SK-N-SH (cell line): ENCODE measurements around the gene MFAP3L. TPM values are rescaled to one million over a fixed set of nuclear protein-coding genes. Genes with fewer than 3 reads are reported as not detected.

Source experiments
- CTCF ChIA-PET: fragments of 300-600, 350-600 bp; formaldehyde crosslinking; extraction: SDS; loops from one replicate; lab custom pipeline; 2021; lab: Yijun Ruan, JAX
- POLR2A ChIA-PET: fragments of 350-600 bp; sonication (Branson Sonifier 250); formaldehyde crosslinking; extraction: SDS; loops from one replicate; lab custom pipeline; 2020; ENCODE audit warnings: antibody characterized with exemption, inconsistent platforms; lab: Yijun Ruan, JAX
- DNase-seq: peaks from one replicate; pipeline ENCODE4 v3.0.0; 2012
- H2AFZ ChIP-seq: fragments of 200-600 bp; sonication (generic); 2 replicates; pipeline ENCODE4 v1.8.1; 2016; ENCODE audit warnings: antibody characterized with exemption, mild to moderate bottlenecking, low read depth
- H3F3A ChIP-seq: fragments of 200-600 bp; sonication (generic); replicated peaks from 2 replicates; pipeline ENCODE3; 2016; ENCODE audit warnings: antibody characterized with exemption, mild to moderate bottlenecking; ENCODE audit not compliant: insufficient read depth
- H3K27ac ChIP-seq, 2 experiments: fragments of 200-500 bp in 1 of 2; fragments of 200-600 bp in 1 of 2; sonication (Bioruptor generic) in 1 of 2; sonication (generic), shearing (Covaris generic) in 1 of 2; 2 replicates each; pipeline versions ENCODE4 v1.5.1 to v1.6.1; 2014 to 2016; ENCODE audit warnings: low read depth in 2 of 2, inconsistent platforms in 1 of 2, low read length in 1 of 2, mild to moderate bottlenecking in 1 of 2, mixed read lengths in 1 of 2
- H3K27me3 ChIP-seq: fragments of 200-600 bp; sonication (generic), shearing (Covaris generic); 2 replicates; pipeline ENCODE4 v1.6.1; 2016; ENCODE audit warnings: mixed run types; ENCODE audit not compliant: insufficient read depth
- H3K36me3 ChIP-seq, 2 experiments: fragments of 200-500 bp in 1 of 2; fragments of 200-600 bp in 1 of 2; sonication (Bioruptor generic) in 1 of 2; sonication (generic) in 1 of 2; replicated peaks in 1 of 2; 2 replicates each; pipeline versions ENCODE3 to v1.5.1; 2014 to 2016; ENCODE audit warnings: low read length in 1 of 2, mild to moderate bottlenecking in 1 of 2; ENCODE audit not compliant: insufficient read depth in 2 of 2, control insufficient read depth in 1 of 2
- H3K4me1 ChIP-seq, 2 experiments: fragments of 200-500 bp in 1 of 2; fragments of 200-600 bp in 1 of 2; sonication (Bioruptor generic) in 1 of 2; sonication (generic), shearing (Covaris generic) in 1 of 2; 2 replicates each; pipeline versions ENCODE4 v1.5.1 to v1.6.1; 2014 to 2016; ENCODE audit warnings: low read depth in 1 of 2, low read length in 1 of 2, mixed run types in 1 of 2; ENCODE audit not compliant: insufficient read depth in 2 of 2, control insufficient read depth in 1 of 2
- H3K4me2 ChIP-seq: fragments of 200-600 bp; sonication (generic), shearing (Covaris generic); 2 replicates; pipeline ENCODE4 v1.6.1; 2017; ENCODE audit warnings: mixed run types
- H3K4me3 ChIP-seq, 2 experiments: fragments of 200-500 bp in 1 of 2; fragments of 200-600 bp in 1 of 2; sonication (Bioruptor generic) in 1 of 2; sonication (generic), shearing (Covaris generic) in 1 of 2; 2 replicates each; pipeline versions ENCODE4 v1.5.1 to v1.8.1; 2014 to 2016; ENCODE audit warnings: low read depth in 2 of 2, inconsistent platforms in 1 of 2, low read length in 1 of 2, mild to moderate bottlenecking in 1 of 2, mixed read lengths in 1 of 2, moderate library complexity in 1 of 2
- H3K79me2 ChIP-seq: fragments of 200-600 bp; sonication (generic); 2 replicates; pipeline ENCODE4 v1.8.1; 2017; ENCODE audit warnings: mild to moderate bottlenecking; ENCODE audit not compliant: insufficient read depth
- H3K9ac ChIP-seq: fragments of 200-600 bp; sonication (generic); 2 replicates; pipeline ENCODE4 v1.6.1; 2017; ENCODE audit warnings: mixed run types
- H3K9me2 ChIP-seq: fragments of 200-600 bp; sonication (generic); 2 replicates; pipeline ENCODE4 v1.6.1; 2017; ENCODE audit warnings: mixed run types
- H3K9me3 ChIP-seq: fragments of 200-600 bp; sonication (generic); 2 replicates; pipeline ENCODE4 v1.6.1; 2017; ENCODE audit warnings: mixed run types, mild to moderate bottlenecking, moderate library complexity
- H4K20me1 ChIP-seq: fragments of 200-600 bp; sonication (generic); 2 replicates; pipeline ENCODE4 v1.6.1; 2017; ENCODE audit warnings: mild to moderate bottlenecking, mixed run types; ENCODE audit not compliant: insufficient read depth
- CHD2 ChIP-seq: fragments of 150-350 bp; IDR thresholded peaks from 2 replicates; pipeline ENCODE4 v1.6.1; 2018; ENCODE audit warnings: low read length; ENCODE audit not compliant: partially characterized antibody
- ELF1 ChIP-seq: IDR thresholded peaks from 2 replicates; pipeline ENCODE4 v1.4.0; 2012
- FOSL2 ChIP-seq: IDR thresholded peaks from 2 replicates; pipeline ENCODE4 v1.4.0; 2012; ENCODE audit warnings: low read depth, mild to moderate bottlenecking, moderate library complexity, borderline replicate concordance
- GABPA ChIP-seq: IDR thresholded peaks from 2 replicates; pipeline ENCODE4 v1.4.0; 2012; ENCODE audit warnings: low read depth, mild to moderate bottlenecking
- MAX ChIP-seq: IDR thresholded peaks from 2 replicates; pipeline ENCODE4 v1.4.0; 2012; ENCODE audit warnings: low read depth
- MXI1 ChIP-seq: IDR thresholded peaks from 2 replicates; pipeline ENCODE4 v1.6.1; 2012; ENCODE audit warnings: mild to moderate bottlenecking, low read depth, low read length, improper control_type of control experiment
- NRF1 ChIP-seq: IDR thresholded peaks from 2 replicates; pipeline ENCODE4 v1.6.1; 2012; ENCODE audit warnings: low read depth, mild to moderate bottlenecking, low read length
- RFX5 ChIP-seq: IDR thresholded peaks from 2 replicates; pipeline ENCODE4 v1.6.1; 2012; ENCODE audit warnings: mild to moderate bottlenecking, improper control_type of control experiment, low read length
- RXRA ChIP-seq: IDR thresholded peaks from 2 replicates; pipeline ENCODE4 v1.4.0; 2012; ENCODE audit warnings: low read depth, mild to moderate bottlenecking, borderline replicate concordance
- SMC3 ChIP-seq: IDR thresholded peaks from 2 replicates; pipeline ENCODE4 v1.6.1; 2012; ENCODE audit warnings: low read depth, low read length, improper control_type of control experiment
- YY1 ChIP-seq: IDR thresholded peaks from 2 replicates; pipeline ENCODE4 v1.4.0; 2012; ENCODE audit warnings: low read depth, mild to moderate bottlenecking
- WGBS: methylation state at CpG from one replicate; pipeline ENCODE4 v1.1.6; 2017; ENCODE audit warnings: low lambda C conversion rate; 5-methylcytosine and 5-hydroxymethylcytosine counted together
- polyA plus RNA-seq, 3 experiments: library from polyadenylated mRNA; depleted of rRNA; stranded (reverse); fragments of >200 nt; gene quantifications; 2 replicates each; pipeline ENCODE4 v1.2.3, GENCODE V29; 2012
- TF ChIP-seq, protein P1 (sequence below): fragments of 150-350 bp; IDR thresholded peaks from 2 replicates; pipeline ENCODE4 v1.6.1; 2017; ENCODE audit warnings: antibody characterized with exemption, low read length, low read depth, borderline replicate concordance
- TF ChIP-seq, protein P2 (sequence below): IDR thresholded peaks from 2 replicates; pipeline ENCODE4 v1.6.1; 2012; ENCODE audit warnings: mild to moderate bottlenecking, low read depth, low read length, moderate library complexity

Gene MFAP3L
- polyA plus RNA-seq, 1 of the 3 experiments (the other 2 are of a cell fraction) = 5.4 TPM

DNA sequence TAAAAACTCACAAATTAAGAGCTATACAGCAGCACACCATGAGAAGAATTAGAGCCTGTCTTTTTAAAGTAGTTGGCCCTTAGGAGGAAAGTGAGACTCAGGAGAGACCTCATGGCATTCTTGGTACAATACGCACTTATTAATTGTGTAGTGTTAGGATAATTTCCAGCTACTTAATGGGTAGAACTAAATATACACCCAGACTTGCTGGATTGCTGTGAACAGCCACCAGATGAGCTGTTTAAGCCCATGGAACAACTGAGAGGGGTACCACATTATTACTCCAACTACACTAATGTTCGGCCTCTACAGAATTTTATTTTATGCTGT lies 13.6 kb downstream of the MFAP3L start:
- Histone ChIP-seq H3K9ac (no peak overlapping the region), H3K27me3 (no peaks in the 10 kb centered on the region), H3K36me3 (peaks cover 0 to 6% of the 10 kb centered on the region in 2 experiments), H3K79me2 (peaks cover 94% of the 10 kb centered on the region), H3K4me1 (peaks cover 6 to 10% of the 10 kb centered on the region in 2 experiments; a peak in 3 of 4 replicates), H4K20me1 (no peaks in the 10 kb centered on the region), H3F3A (peaks cover 23% of the 10 kb centered on the region), H3K27ac (no peak overlapping the region), H3K9me2 (no peaks in the 10 kb centered on the region), H2AFZ (no peak overlapping the region), H3K4me3 (no peak overlapping the region), H3K4me2 (no peak overlapping the region), H3K9me3 (no peaks in the 10 kb centered on the region)
- no peak for DNase-seq
- ChIA-PET CTCF (interaction anchor here (1.0 kb wide), 1 partner anchor 13 kb away, joined by 3 read pairs; no protein-coding TSS in a partner anchor), POLR2A (no interaction called here)
- 95% methylated on average over 2 of the region's 2 CpGs for WGBS
- TF ChIP-seq YY1 (no peak), SMC3 (no peak), RFX5 (no peak), RXRA (no peak), NRF1 (no peak), MXI1 (no peak), GABPA (no peak), FOSL2 (no peak), ELF1 (no peak), MAX (no peak), CHD2 (no peak)
- TF ChIP-seq, protein P1, sequence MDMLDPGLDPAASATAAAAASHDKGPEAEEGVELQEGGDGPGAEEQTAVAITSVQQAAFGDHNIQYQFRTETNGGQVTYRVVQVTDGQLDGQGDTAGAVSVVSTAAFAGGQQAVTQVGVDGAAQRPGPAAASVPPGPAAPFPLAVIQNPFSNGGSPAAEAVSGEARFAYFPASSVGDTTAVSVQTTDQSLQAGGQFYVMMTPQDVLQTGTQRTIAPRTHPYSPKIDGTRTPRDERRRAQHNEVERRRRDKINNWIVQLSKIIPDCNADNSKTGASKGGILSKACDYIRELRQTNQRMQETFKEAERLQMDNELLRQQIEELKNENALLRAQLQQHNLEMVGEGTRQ = no peak
- TF ChIP-seq, protein P2, sequence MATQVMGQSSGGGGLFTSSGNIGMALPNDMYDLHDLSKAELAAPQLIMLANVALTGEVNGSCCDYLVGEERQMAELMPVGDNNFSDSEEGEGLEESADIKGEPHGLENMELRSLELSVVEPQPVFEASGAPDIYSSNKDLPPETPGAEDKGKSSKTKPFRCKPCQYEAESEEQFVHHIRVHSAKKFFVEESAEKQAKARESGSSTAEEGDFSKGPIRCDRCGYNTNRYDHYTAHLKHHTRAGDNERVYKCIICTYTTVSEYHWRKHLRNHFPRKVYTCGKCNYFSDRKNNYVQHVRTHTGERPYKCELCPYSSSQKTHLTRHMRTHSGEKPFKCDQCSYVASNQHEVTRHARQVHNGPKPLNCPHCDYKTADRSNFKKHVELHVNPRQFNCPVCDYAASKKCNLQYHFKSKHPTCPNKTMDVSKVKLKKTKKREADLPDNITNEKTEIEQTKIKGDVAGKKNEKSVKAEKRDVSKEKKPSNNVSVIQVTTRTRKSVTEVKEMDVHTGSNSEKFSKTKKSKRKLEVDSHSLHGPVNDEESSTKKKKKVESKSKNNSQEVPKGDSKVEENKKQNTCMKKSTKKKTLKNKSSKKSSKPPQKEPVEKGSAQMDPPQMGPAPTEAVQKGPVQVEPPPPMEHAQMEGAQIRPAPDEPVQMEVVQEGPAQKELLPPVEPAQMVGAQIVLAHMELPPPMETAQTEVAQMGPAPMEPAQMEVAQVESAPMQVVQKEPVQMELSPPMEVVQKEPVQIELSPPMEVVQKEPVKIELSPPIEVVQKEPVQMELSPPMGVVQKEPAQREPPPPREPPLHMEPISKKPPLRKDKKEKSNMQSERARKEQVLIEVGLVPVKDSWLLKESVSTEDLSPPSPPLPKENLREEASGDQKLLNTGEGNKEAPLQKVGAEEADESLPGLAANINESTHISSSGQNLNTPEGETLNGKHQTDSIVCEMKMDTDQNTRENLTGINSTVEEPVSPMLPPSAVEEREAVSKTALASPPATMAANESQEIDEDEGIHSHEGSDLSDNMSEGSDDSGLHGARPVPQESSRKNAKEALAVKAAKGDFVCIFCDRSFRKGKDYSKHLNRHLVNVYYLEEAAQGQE = no peak
